Mesodermal cell (in vitro differentiated cells): ENCODE data around the gene GNA12.

ENCODE experiments used
- H3K27ac ChIP-seq: 2 replicates; pipeline ENCODE4 v1.7.0; 2013; ENCODE audit warnings: mild to moderate bottlenecking, low read depth, low read length, moderate library complexity; ENCODE audit not compliant: severe bottlenecking
- H3K36me3 ChIP-seq: 2 replicates; pipeline ENCODE4 v1.7.1; 2013; ENCODE audit warnings: mild to moderate bottlenecking, low read length, moderate library complexity; ENCODE audit not compliant: control insufficient read depth, insufficient read depth
- H3K4me1 ChIP-seq: one replicate; pipeline ENCODE4 v1.7.1; 2013; ENCODE audit warnings: mild to moderate bottlenecking, low read length; ENCODE audit not compliant: insufficient read depth, control insufficient read depth, poor library complexity, severe bottlenecking
- H3K4me3 ChIP-seq: 2 replicates; pipeline ENCODE4 v1.7.0; 2013; ENCODE audit warnings: low read length, control low read depth, mild to moderate bottlenecking; ENCODE audit not compliant: insufficient read depth, poor library complexity, severe bottlenecking; ENCODE audit errors: extremely low read depth
- H3K9me3 ChIP-seq: 2 replicates; pipeline ENCODE4 v1.7.1; 2013; ENCODE audit warnings: mild to moderate bottlenecking, low read length, moderate library complexity; ENCODE audit not compliant: control insufficient read depth
- WGBS, 2 experiments: methylation state at CpG; one replicate each; pipeline ENCODE4 v1.1.5; 2013; ENCODE audit warnings: missing lambda C conversion rate in 2 of 2; ENCODE audit not compliant: insufficient coverage in 2 of 2; 5-methylcytosine and 5-hydroxymethylcytosine counted together

GNA12 gene

DNA sequence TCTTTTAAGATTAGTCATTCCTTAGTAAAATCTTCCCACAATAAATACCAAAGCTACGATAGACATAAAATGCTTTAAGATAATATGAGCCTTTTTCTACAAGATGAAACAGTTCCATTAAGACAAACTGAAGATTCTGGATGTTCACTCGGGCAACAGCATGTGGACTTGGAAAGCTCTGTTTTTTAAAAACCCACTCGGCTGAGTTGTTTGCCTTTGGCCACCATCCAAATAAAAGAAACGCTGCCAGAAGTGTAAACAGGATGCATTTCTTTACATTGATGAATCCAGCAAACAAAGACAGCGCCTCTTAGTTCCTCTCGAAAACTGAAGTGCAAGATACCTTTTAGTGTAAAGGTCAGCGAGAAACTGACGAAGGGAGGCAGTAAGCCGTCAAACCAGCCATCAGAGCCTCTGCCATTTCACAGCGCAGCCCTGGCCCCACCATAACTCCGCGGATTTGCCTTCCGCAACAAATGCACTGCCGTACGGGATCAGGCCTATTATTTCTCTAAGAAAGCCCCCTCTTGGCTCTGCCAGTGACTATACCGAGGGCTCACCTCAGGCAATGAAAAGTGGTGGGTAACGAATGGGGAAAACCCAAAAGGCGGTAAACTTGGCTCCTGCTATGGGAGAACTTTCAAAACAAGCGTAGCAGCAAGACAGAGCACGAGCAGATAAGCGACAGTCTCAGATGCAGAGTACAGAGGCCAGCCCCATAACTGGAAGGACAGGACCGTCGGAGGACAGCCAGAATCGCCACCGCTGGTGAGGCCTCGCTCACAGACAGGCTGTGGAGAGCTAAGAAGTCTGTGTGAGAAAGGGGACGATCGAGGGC, 41.4 kb downstream of the GNA12 start:
- peak overlapping the region; percentile 68 for H3K27ac ChIP-seq
- H3K9me3 ChIP-seq, result no peaks in the 10 kb centered on the region
- peaks cover 33% of the 10 kb centered on the region for H3K4me1 ChIP-seq
- 78 to 80% methylated on average over 24 to 27 of the region's 28 CpGs for WGBS, 2 experiments
- no peaks in the 10 kb centered on the region for H3K36me3 ChIP-seq
- H3K4me3 ChIP-seq, result no peak overlapping the region

DNA sequence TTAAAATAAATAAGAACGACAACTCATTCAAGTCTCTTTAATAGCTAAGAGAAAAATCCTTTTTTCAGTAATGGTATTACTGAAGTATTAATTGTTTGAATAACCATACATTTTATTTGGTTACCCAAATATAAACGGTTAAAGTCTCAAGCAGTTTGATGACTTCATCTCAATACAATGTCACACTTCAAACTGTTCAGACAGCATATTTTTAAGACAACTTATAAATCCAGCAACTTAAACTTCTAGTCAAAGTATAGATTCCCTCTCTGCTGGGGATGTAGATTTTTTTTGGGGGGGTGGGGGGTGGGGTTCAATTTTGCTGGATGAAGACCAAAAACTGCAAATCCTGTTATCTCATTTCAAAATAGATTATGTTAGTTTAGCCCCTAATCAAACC, 42.0 kb downstream of the GNA12 start:
- Histone ChIP-seq H3K9me3 (no peaks in the 10 kb centered on the region), H3K36me3 (no peaks in the 10 kb centered on the region), H3K4me1 (peaks cover 33% of the 10 kb centered on the region), H3K27ac (peak overlapping the region; percentile 68), H3K4me3 (no peak overlapping the region)
- whole genome bisulfite sequencing, 2 experiments, result no CpG with 5 or more reads among the region's 2 CpGs

DNA sequence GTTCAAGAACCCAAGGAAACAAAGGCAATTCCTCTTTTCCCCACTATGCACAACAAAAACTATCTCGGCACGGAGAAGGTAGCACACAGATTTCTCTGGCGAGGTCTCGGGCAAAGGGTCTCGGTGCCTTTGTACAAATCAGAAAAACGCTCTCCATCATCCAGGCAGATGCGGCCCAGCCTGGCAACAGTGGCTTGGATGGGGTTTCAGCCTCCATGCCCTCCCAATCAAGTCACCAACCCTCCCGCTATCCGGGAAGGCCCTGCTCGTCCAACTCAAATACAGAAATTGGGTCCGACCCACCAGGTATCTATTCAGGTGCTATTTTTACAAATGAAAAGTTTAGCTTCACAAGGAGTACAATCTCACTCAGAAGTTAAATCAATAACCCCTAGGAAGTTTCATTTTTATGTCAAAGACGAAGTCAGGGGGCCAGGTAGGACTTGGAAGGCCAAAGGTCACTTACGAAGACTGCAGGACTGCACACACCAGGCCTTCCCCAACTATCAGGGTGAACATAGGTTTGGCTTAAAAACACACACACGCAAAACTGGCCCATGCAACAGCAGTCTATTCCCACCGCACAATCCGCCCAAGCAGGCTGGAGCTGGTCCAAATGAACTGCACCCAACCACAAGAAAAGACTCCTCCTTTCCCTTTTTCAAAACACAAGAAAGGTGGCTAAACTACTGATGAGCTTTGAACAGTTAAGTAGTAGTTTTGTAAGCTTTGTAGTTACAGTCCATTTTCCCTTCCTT, 43.0 kb downstream of the GNA12 start:
- Histone ChIP-seq H3K36me3 (no peaks in the 10 kb centered on the region), H3K9me3 (no peaks in the 10 kb centered on the region), H3K27ac (no peak overlapping the region), H3K4me1 (peaks cover 33% of the 10 kb centered on the region), H3K4me3 (no peak overlapping the region)
- WGBS, 2 experiments, result 89 to 97% methylated on average over 12 to 13 of the region's 16 CpGs

DNA sequence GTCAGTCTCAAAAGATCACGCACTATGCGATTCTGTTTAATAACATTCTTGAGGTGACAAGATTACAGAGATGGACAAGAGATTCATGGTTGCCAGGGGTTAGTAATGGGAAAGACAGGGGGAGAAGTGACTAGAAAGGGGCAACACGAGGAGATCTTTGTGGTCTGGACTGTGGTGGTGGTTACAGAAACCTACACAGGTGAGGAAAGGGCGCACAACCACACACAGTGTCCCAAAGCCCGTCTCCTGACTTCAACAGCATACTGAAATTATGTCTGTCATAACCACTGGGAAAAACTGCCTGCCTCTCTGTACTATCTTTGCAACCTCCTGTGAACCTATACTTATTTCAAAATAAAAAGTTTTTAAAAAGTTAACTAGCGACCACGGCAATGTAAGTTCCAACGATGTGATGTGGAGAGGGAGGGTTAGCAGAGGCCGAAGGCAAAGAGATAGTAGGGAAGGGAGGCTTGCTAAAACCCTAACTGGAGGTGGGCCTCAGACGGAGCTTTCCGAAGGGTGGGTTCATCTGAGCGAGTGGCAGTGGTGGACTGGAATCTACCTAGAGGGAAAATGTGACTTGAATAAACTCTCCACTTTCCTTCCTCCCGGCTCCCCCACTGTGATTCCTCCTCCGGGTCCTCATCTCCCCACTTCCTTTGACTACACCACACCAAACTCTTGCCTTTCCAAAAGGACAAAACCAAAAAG, 43.7 kb downstream of the GNA12 start:
- no peaks in the 10 kb centered on the region for H3K36me3 ChIP-seq
- no peak overlapping the region for H3K4me3 ChIP-seq
- no peak overlapping the region for H3K27ac ChIP-seq
- no peaks in the 10 kb centered on the region for H3K9me3 ChIP-seq
- H3K4me1 ChIP-seq, result peaks cover 33% of the 10 kb centered on the region
- 91 to 99% methylated on average over 11 to 14 of the region's 14 CpGs for WGBS, 2 experiments

DNA sequence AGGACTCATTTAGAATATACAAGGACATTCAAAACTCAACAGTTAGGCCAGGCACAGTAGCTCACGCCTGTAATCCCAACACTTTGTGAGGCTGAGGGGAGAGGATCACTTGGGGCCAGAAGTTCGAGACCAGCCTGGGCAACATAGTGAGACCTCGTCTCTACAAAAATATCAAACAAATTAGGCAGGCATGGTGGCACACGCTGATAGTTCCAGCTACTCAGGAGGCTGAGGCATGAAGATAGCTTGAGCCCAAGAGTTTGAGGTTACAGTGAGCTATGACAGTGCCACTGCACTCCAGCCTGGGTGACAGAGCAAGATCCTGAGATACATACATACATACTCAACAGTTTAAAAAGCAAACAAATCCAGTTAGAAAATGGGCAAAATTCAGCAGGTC, 44.9 kb downstream of the GNA12 start:
- H3K36me3 ChIP-seq, result peaks cover 10% of the 10 kb centered on the region
- 79 to 100% methylated on average over 1 to 4 of the region's 4 CpGs for WGBS, 2 experiments
- H3K4me1 ChIP-seq, result peaks cover 35% of the 10 kb centered on the region
- H3K27ac ChIP-seq, result no peak overlapping the region
- H3K9me3 ChIP-seq, result no peaks in the 10 kb centered on the region
- no peak overlapping the region for H3K4me3 ChIP-seq

DNA sequence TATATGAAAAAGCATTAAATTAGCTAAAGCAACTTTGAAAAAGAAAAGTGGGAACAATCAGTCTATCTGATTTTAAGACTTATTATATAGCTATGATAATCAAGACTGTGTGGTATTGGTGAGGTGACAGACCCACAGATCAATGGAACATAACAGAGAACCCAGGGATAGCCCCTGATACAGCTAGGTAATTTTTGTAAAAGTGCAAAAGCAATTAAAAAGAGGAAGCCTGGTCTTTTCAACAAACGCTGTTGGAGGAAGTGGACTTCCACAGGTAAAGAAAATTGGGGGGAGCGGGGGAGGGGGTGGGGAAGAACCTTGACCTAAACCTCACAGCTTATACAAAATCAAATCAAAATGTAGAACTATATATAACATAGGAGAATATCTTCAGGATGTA, 45.4 kb downstream of the GNA12 start:
- peaks cover 30% of the 10 kb centered on the region for H3K4me1 ChIP-seq

DNA sequence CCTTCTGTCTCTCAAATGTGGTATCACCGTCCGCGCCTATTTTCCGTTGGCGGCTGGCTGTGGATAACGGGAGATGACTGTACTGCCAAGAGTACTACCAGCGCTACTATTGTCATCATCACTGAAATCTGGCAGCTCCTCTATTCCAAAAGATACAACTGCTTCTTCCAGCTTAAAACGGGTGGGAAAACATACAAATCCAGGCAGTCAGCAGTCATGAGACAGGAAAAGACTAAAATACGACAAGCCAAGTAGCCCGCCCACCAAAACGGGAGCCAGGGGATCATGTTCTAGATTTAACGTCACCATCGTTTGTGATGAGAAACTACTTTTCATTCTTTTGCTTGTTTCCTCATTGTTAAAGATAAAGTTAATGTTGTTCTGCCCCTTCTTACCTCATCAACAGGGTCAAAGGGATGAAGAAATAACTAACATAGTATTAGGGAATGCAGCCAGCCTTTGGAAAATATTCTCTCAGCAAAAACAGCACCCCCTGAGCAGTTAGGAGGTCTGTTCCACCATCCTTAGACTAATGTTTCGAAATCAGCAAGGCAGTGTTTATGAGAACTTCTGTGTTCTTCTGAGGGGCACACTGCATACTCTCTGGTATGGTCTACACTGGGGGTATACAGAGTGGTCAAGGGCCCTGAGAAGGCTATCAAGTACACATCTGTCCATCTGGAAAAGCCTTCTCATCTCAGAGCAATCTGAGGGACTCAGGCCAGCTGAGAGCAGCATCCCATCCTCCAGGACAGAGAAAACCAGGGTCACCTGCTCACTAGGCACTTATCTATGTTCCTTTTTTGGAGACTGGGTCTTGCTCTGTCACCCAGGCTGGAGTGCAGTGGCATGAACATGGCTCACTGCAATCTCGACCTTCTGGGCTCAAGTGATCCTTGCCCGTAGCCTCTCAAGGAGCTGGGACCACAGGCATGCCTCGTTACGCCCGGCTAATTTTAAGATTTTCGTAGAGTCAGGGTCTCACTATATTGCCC, 47.5 kb downstream of the GNA12 start:
- 97 to 99% methylated on average over 14 to 18 of the region's 20 CpGs for WGBS, 2 experiments
- no peak overlapping the region for H3K27ac ChIP-seq

More for the DNA sequence above, 45.4 kb downstream of the GNA12 start:
- H3K27ac ChIP-seq, result no peak overlapping the region
- no peak overlapping the region for H3K4me3 ChIP-seq
- no CpG with 5 or more reads among the region's 2 CpGs for WGBS, 2 experiments
- H3K36me3 ChIP-seq, result peaks cover 16% of the 10 kb centered on the region
- no peaks in the 10 kb centered on the region for H3K9me3 ChIP-seq

DNA sequence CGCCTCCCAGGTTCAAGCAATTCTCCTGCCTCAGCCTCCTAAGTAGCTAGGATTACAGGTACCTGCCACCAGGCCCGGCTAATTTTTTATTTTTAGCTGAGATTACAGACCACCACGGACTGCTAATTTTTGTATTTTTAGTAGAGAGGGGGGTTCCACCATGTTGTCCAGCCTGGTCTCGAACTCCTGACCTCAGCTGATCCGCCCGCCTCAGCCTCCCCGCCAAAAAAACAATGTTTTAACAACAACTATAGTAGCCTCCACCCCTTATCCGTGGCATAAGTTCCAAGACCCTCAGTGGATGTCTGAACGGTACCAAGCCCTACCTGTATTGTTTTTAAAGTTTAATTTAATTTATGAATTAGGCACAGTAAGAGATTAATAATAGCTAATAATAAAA, 48.2 kb downstream of the GNA12 start:
- H3K27ac ChIP-seq, result no peak overlapping the region
- H3K9me3 ChIP-seq, result no peaks in the 10 kb centered on the region
- peaks cover 6% of the 10 kb centered on the region for H3K4me1 ChIP-seq
- no peak overlapping the region for H3K4me3 ChIP-seq
- H3K36me3 ChIP-seq, result peaks cover 42% of the 10 kb centered on the region
- 89 to 100% methylated on average over 1 to 4 of the region's 9 CpGs for WGBS, 2 experiments

More for the DNA sequence above, 47.5 kb downstream of the GNA12 start:
- H3K36me3 ChIP-seq, result peaks cover 34% of the 10 kb centered on the region
- H3K4me1 ChIP-seq, result peaks cover 10% of the 10 kb centered on the region
- no peak overlapping the region for H3K4me3 ChIP-seq
- no peaks in the 10 kb centered on the region for H3K9me3 ChIP-seq

DNA sequence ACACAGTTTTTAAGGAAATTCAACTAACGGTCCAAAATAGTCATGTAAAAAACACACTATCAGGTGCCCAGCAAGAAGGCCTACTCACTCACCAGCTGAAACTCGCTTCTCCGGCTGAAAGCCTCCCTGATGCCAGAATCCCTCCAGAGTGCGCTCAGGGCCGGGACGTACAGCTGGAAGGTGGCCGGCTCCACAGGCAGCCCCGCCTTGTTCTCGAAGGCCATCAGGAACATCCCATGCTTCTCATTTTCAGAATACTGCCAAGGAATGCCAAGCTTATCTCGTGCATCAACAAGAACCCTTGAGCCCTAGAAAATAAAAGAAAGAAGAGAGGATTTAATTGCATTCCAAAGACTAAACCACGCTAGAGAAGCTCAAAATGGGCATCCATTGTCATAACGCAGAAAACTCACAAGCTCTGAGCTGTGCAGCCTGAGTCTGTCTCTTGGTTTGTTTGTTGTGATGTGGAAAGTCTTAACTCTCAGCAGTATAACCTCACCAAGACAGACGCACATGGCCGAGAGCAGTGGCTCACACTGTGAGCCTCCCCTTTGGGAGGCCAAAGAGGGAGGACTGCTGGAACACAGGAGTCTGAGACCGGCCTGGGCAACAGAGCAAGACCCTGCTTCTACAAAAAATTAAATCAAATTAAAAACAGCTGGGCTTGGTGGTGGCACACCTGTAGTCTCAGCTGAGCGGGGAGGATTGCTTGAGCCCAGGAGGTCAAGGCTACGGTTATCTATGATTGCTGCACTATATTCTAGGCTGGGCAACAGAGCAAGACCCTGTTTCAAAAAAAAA, 49.1 kb downstream of the GNA12 start:
- 96 to 97% methylated on average over 12 to 16 of the region's 17 CpGs for WGBS, 2 experiments
- Histone ChIP-seq H3K4me3 (no peak overlapping the region), H3K27ac (no peak overlapping the region), H3K9me3 (no peaks in the 10 kb centered on the region), H3K36me3 (peaks cover 50% of the 10 kb centered on the region), H3K4me1 (peaks cover 6% of the 10 kb centered on the region)
